IMR-90 (cell line): ENCODE results near the gene SLF2. TPM values are rescaled to one million over a fixed set of nuclear protein-coding genes. Genes with fewer than 3 reads are reported as not detected.

Source experiments
- ATAC-seq: fragments of 200-7000 bp; cut with Tn5 transposase; 2 replicates; pipeline ENCODE4 v1.9.1; 2020; ENCODE audit warnings: low read depth, mild to moderate bottlenecking, moderate library complexity
- BruUV-seq: library from RNA; stranded (reverse); fragments of 400-500 nt; replicated peaks from 2 replicates; lab custom pipeline; 2021; lab: Mats Ljungman, UMichigan
- CTCF ChIA-PET: fragments of 300-600 bp; formaldehyde crosslinking; extraction: SDS; loops from one replicate; lab custom pipeline; 2021; ENCODE audit warnings: antibody characterized with exemption; lab: Yijun Ruan, JAX
- POLR2A ChIA-PET: fragments of 300-600 bp; sonication (Branson Sonifier 250); formaldehyde crosslinking; loops from one replicate; lab custom pipeline; 2022; ENCODE audit warnings: antibody characterized with exemption; ENCODE audit not compliant: unreplicated experiment; lab: Charles Lee
- DNase-seq: peaks from one replicate; pipeline ENCODE4 v3.0.0; 2013
- H2AFZ ChIP-seq: replicated peaks from 2 replicates; pipeline ENCODE3; 2013; ENCODE audit warnings: low read length, mild to moderate bottlenecking; ENCODE audit not compliant: poor library complexity
- H2AK5ac ChIP-seq: 2 replicates; pipeline ENCODE4 v1.6.1; 2013; ENCODE audit warnings: low read depth, low read length, inconsistent platforms
- H2AK9ac ChIP-seq: replicated peaks from 2 replicates; pipeline ENCODE3; 2013; ENCODE audit warnings: mild to moderate bottlenecking, low read depth, low read length, moderate library complexity; ENCODE audit not compliant: poor library complexity
- H2BK120ac ChIP-seq: 2 replicates; pipeline ENCODE4 v1.6.1; 2013; ENCODE audit warnings: low read depth, low read length, inconsistent platforms
- H2BK15ac ChIP-seq: 3 replicates; pipeline ENCODE4 v1.6.1; 2013; ENCODE audit warnings: low read depth, low read length, inconsistent platforms
- H2BK20ac ChIP-seq: 2 replicates; pipeline ENCODE4 v1.6.1; 2013; ENCODE audit warnings: low read depth, mild to moderate bottlenecking, inconsistent platforms, low read length, moderate library complexity
- H2BK5ac ChIP-seq: 2 replicates; pipeline ENCODE4 v1.6.1; 2013; ENCODE audit warnings: mild to moderate bottlenecking, low read depth, low read length, inconsistent platforms; ENCODE audit not compliant: poor library complexity, severe bottlenecking
- H3K14ac ChIP-seq: replicated peaks from 2 replicates; pipeline ENCODE4 v1.6.1; 2013; ENCODE audit warnings: low read depth, low read length, inconsistent platforms
- H3K18ac ChIP-seq: 2 replicates; pipeline ENCODE4 v1.6.1; 2013; ENCODE audit warnings: low read depth, low read length, control low read depth
- H3K23ac ChIP-seq: 2 replicates; pipeline ENCODE4 v1.6.1; 2013; ENCODE audit warnings: low read depth, low read length, inconsistent platforms
- H3K27ac ChIP-seq: 2 replicates; pipeline ENCODE4 v1.5.1; 2013; ENCODE audit warnings: mild to moderate bottlenecking, control low read depth, low read length; ENCODE audit not compliant: insufficient read depth
- H3K27me3 ChIP-seq: 2 replicates; pipeline ENCODE4 v1.6.1; 2013; ENCODE audit warnings: low read length; ENCODE audit not compliant: control insufficient read depth, insufficient read depth
- H3K36me3 ChIP-seq: 2 replicates; pipeline ENCODE4 v1.6.1; 2013; ENCODE audit warnings: low read length, mixed read lengths; ENCODE audit not compliant: control insufficient read depth, insufficient read depth
- H3K4ac ChIP-seq: 2 replicates; pipeline ENCODE4 v1.6.1; 2013; ENCODE audit warnings: low read depth, low read length, inconsistent platforms
- H3K4me1 ChIP-seq: 2 replicates; pipeline ENCODE4 v1.6.1; 2013; ENCODE audit warnings: low read length, mixed read lengths; ENCODE audit not compliant: control insufficient read depth, insufficient read depth
- H3K4me2 ChIP-seq: 2 replicates; pipeline ENCODE4 v1.6.1; 2013; ENCODE audit warnings: low read depth, mild to moderate bottlenecking, control low read depth, low read length, moderate library complexity
- H3K4me3 ChIP-seq: 2 replicates; pipeline ENCODE4 v1.5.1; 2013; ENCODE audit warnings: low read depth, mild to moderate bottlenecking, control low read depth, low read length, moderate library complexity; ENCODE audit not compliant: insufficient read depth
- H3K56ac ChIP-seq: 2 replicates; pipeline ENCODE4 v1.6.1; 2013; ENCODE audit warnings: low read length, inconsistent platforms; ENCODE audit not compliant: insufficient read depth; ENCODE audit errors: extremely low read depth
- H3K79me1 ChIP-seq, 2 experiments: 2 replicates each; pipeline ENCODE4 v1.6.1; 2013; ENCODE audit warnings: low read length in 2 of 2, inconsistent platforms in 1 of 2, low read depth in 1 of 2
- H3K9ac ChIP-seq: 2 replicates; pipeline ENCODE4 v1.6.1; 2013; ENCODE audit warnings: low read depth, low read length, control low read depth
- H3K9me1 ChIP-seq: 2 replicates; pipeline ENCODE4 v1.6.1; 2013; ENCODE audit warnings: low read length, inconsistent platforms; ENCODE audit not compliant: insufficient read depth
- H3K9me3 ChIP-seq: 2 replicates; pipeline ENCODE4 v1.6.1; 2013; ENCODE audit warnings: low read length; ENCODE audit not compliant: control insufficient read depth, insufficient read depth
- H4K20me1 ChIP-seq: 2 replicates; pipeline ENCODE4 v1.6.1; 2013; ENCODE audit warnings: low read length, inconsistent platforms; ENCODE audit not compliant: insufficient read depth
- H4K5ac ChIP-seq: 2 replicates; pipeline ENCODE4 v1.6.1; 2013; ENCODE audit warnings: mild to moderate bottlenecking, low read depth, low read length, control low read depth
- H4K8ac ChIP-seq, 2 experiments: 2 replicates each; pipeline ENCODE4 v1.6.1; 2013; ENCODE audit warnings: low read depth in 2 of 2, low read length in 2 of 2, control low read depth in 1 of 2, inconsistent platforms in 1 of 2
- H4K91ac ChIP-seq: 2 replicates; pipeline ENCODE4 v1.6.1; 2013; ENCODE audit warnings: low read depth, low read length, inconsistent platforms; ENCODE audit not compliant: insufficient read depth
- BHLHE40 ChIP-seq: fragments of 150-350 bp; IDR thresholded peaks from 2 replicates; pipeline ENCODE4 v1.6.1; 2016; ENCODE audit warnings: mild to moderate bottlenecking, low read depth, low read length
- CEBPB ChIP-seq: IDR thresholded peaks from 2 replicates; pipeline ENCODE4 v1.6.1; 2012; ENCODE audit warnings: low read depth, low read length, improper control_type of control experiment
- CHD1 ChIP-seq: IDR thresholded peaks from 2 replicates; pipeline ENCODE4 v1.6.1; 2012; ENCODE audit warnings: low read depth, low read length, improper control_type of control experiment
- CTCF ChIP-seq: conservative IDR thresholded peaks from 2 replicates; pipeline ENCODE4 v1.5.1; 2012; ENCODE audit warnings: mild to moderate bottlenecking, low read depth, low read length, improper control_type of control experiment
- FOS ChIP-seq: fragments of 150-350 bp; IDR thresholded peaks from 2 replicates; pipeline ENCODE4 v1.6.1; 2016; ENCODE audit warnings: low read depth, low read length
- MAFK ChIP-seq: IDR thresholded peaks from 2 replicates; pipeline ENCODE4 v1.6.1; 2012; ENCODE audit warnings: low read depth, low read length, improper control_type of control experiment
- MAZ ChIP-seq: IDR thresholded peaks from 2 replicates; pipeline ENCODE4 v1.6.1; 2012; ENCODE audit warnings: low read depth, mild to moderate bottlenecking, low read length, improper control_type of control experiment, moderate library complexity, borderline replicate concordance
- MXI1 ChIP-seq: IDR thresholded peaks from 2 replicates; pipeline ENCODE4 v1.6.1; 2012; ENCODE audit warnings: low read depth, mild to moderate bottlenecking, low read length, moderate library complexity, borderline replicate concordance
- NFE2L2 ChIP-seq: fragments of 150-350 bp; IDR thresholded peaks from 2 replicates; pipeline ENCODE4 v1.6.1; 2016; ENCODE audit warnings: low read depth, mild to moderate bottlenecking, low read length
- POLR2A ChIP-seq: IDR thresholded peaks from 2 replicates; pipeline ENCODE4 v1.6.1; 2012; ENCODE audit warnings: mild to moderate bottlenecking, low read depth, low read length
- RAD21 ChIP-seq: IDR thresholded peaks from 2 replicates; pipeline ENCODE4 v1.6.1; 2012; ENCODE audit warnings: low read length, improper control_type of control experiment
- RFX5 ChIP-seq: IDR thresholded peaks from 2 replicates; pipeline ENCODE4 v1.8.0; 2012; ENCODE audit warnings: low read depth, mild to moderate bottlenecking, low read length, moderate library complexity
- SMC3 ChIP-seq: fragments of 150-350 bp; IDR thresholded peaks from 2 replicates; pipeline ENCODE4 v1.6.1; 2016; ENCODE audit warnings: low read depth, mild to moderate bottlenecking, antibody characterized with exemption, low read length, moderate library complexity
- WGBS, 2 experiments: methylation state at CpG; one replicate each; pipeline versions ENCODE4 v1.1.5 to v1.1.7; 2013; ENCODE audit warnings: missing lambda C conversion rate in 2 of 2; ENCODE audit not compliant: insufficient read length in 1 of 2; ENCODE audit errors: extremely low coverage in 2 of 2; 5-methylcytosine and 5-hydroxymethylcytosine counted together
- dilution Hi-C: fragments of 300-500 bp; cut with HindIII; formaldehyde crosslinking; loops from one replicate; pipeline ENCODE4 v1.14.3; 2018; ENCODE audit warnings: low sequenced_read_pairs; ENCODE audit not compliant: unreplicated experiment
- in situ Hi-C: fragments of 300-500 bp; cut with MboI; formaldehyde crosslinking; loops from 3 replicates; pipeline ENCODE4 v1.14.3; 2019; ENCODE audit warnings: low sequenced_read_pairs, inconsistent platforms, mixed read lengths
- intact Hi-C: fragments of 100-400 bp; cut with micrococcal nuclease; formaldehyde crosslinking; loops from 2 replicates; pipeline ENCODE4 v1.10.0; 2022
- polyA plus RNA-seq, 3 experiments: library from polyadenylated mRNA; depleted of rRNA; stranded (reverse); fragments of >200 nt; gene quantifications; 2 replicates each; pipeline ENCODE4 v1.2.3, GENCODE V29; 2012; ENCODE audit warnings: low replicate concordance in 1 of 3
- total RNA-seq: library from RNA; depleted of rRNA; stranded (reverse); fragments of >200 nt; gene quantifications from 2 replicates; pipeline ENCODE4 v1.2.3, GENCODE V29; 2012
- TF ChIP-seq, protein P1 (sequence below): fragments of 150-350 bp; IDR thresholded peaks from 2 replicates; pipeline ENCODE4 v1.6.1; 2017; ENCODE audit warnings: mild to moderate bottlenecking, antibody characterized with exemption, low read length, low read depth
- TF ChIP-seq, protein P2 (sequence below): fragments of 150-350 bp; IDR thresholded peaks from 2 replicates; pipeline ENCODE4 v1.6.1; 2016; ENCODE audit warnings: low read depth, mild to moderate bottlenecking, low read length, moderate library complexity, borderline replicate concordance

SLF2 gene
- total and polyA plus RNA-seq, 2 of the 4 experiments (the other 2 are of a cell fraction) = 8.5 to 21.7 TPM

- no peak overlapping the region for H2AK9ac ChIP-seq
- no peak overlapping the region for H3K4me2 ChIP-seq
- H3K56ac ChIP-seq = no peak overlapping the region
- no peak overlapping the region for H3K4ac ChIP-seq
- BruUV-seq = no TSS peak
- DNase-seq (no peak), ATAC-seq (no peak)
- dilution Hi-C loops (no loop called here), in situ Hi-C loops (no loop called here), intact Hi-C loops (loop anchor here (5.0 kb wide), 1 partner anchor 35 kb away; no protein-coding TSS in a partner anchor)
- H3K23ac ChIP-seq = no peak overlapping the region
- no peak overlapping the region for H3K9ac ChIP-seq
- H2BK15ac ChIP-seq = no peak overlapping the region
- ChIA-PET POLR2A (no interaction called here), CTCF (no interaction called here)
- H4K5ac ChIP-seq = no peak overlapping the region
- no peaks in the 10 kb centered on the region for H3K4me1 ChIP-seq
- WGBS, 2 experiments = no CpG with 5 or more reads among the region's 4 CpGs
- H2AK5ac ChIP-seq = no peak overlapping the region
- TF ChIP-seq CHD1 (no peak), MXI1 (no peak), CTCF (no peak), MAZ (no peak), RAD21 (no peak), POLR2A (no peak), FOS (no peak), BHLHE40 (no peak), MAFK (no peak), CEBPB (no peak), RFX5 (no peak), NFE2L2 (no peak), SMC3 (no peak)
- TF ChIP-seq, protein P1, sequence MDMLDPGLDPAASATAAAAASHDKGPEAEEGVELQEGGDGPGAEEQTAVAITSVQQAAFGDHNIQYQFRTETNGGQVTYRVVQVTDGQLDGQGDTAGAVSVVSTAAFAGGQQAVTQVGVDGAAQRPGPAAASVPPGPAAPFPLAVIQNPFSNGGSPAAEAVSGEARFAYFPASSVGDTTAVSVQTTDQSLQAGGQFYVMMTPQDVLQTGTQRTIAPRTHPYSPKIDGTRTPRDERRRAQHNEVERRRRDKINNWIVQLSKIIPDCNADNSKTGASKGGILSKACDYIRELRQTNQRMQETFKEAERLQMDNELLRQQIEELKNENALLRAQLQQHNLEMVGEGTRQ = no peak
- TF ChIP-seq, protein P2, sequence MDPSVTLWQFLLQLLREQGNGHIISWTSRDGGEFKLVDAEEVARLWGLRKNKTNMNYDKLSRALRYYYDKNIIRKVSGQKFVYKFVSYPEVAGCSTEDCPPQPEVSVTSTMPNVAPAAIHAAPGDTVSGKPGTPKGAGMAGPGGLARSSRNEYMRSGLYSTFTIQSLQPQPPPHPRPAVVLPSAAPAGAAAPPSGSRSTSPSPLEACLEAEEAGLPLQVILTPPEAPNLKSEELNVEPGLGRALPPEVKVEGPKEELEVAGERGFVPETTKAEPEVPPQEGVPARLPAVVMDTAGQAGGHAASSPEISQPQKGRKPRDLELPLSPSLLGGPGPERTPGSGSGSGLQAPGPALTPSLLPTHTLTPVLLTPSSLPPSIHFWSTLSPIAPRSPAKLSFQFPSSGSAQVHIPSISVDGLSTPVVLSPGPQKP = no peak
- H3K79me1 ChIP-seq = 0 out of 4 replicates have a peak, but pooled peaks cover 2 to 5% of the 10 kb centered on the region in 2 experiments
- H3K36me3 ChIP-seq = peaks cover 22% of the 10 kb centered on the region
- no peak overlapping the region for H3K27ac ChIP-seq
- H3K9me3 ChIP-seq = no peaks in the 10 kb centered on the region
- H3K9me1 ChIP-seq = 0 out of 2 replicates have a peak, but pooled peaks cover 3% of the 10 kb centered on the region
- no peak overlapping the region for H4K8ac ChIP-seq
- no peak overlapping the region for H3K18ac ChIP-seq
- no peak overlapping the region for H3K14ac ChIP-seq
- H2BK120ac ChIP-seq = no peak overlapping the region
- no peak overlapping the region for H2BK5ac ChIP-seq
- no peak overlapping the region for H2AFZ ChIP-seq
- H4K20me1 ChIP-seq = no peaks in the 10 kb centered on the region
- no peaks in the 10 kb centered on the region for H3K27me3 ChIP-seq
- H3K4me3 ChIP-seq = no peak overlapping the region
- H4K91ac ChIP-seq = no peak overlapping the region
- no peak overlapping the region for H2BK20ac ChIP-seq
Measured at GRCh38 chr10:100962351-100963080, 49.8 kb downstream of the SLF2 start.
